LNCAP (cell line): ENCODE data around the gene KCNK17.

Experiments
- TF ChIP-seq, protein P1 (sequence below): fragments of 450-650 bp; IDR thresholded peaks from 2 replicates; pipeline ENCODE4 v1.5.1; 2017; ENCODE audit warnings: mild to moderate bottlenecking

The KCNK17 gene, protein sequence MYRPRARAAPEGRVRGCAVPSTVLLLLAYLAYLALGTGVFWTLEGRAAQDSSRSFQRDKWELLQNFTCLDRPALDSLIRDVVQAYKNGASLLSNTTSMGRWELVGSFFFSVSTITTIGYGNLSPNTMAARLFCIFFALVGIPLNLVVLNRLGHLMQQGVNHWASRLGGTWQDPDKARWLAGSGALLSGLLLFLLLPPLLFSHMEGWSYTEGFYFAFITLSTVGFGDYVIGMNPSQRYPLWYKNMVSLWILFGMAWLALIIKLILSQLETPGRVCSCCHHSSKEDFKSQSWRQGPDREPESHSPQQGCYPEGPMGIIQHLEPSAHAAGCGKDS

DNA sequence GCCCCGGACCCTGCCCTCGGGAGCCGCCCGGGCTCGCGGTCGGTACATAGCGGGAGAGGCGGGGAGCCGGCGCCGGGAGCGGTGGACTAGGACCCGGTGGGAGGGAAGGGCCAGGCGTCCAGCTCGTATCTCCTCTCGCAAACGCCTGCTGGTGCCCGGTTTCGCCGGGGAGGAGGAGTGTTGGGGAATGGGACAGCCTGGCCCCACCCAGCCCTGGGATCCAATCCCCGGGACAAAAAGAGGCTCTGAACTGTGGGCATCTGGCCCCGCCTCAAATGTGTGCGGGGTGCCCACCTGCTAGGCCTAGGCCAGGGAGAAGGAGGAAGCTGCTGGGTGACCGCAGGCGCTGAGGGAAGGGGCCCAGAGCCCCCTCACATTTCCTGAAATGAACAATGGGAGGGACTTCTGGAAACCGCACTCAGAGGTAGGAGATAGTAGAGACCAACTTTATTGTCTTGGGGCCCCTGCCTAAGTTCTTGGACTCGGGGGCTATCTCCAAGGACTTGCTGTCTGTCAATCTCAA lies at the start of gene KCNK17:
Gene KCNK17 (minus strand): TSS at position 147 of the 523 bp plus-strand sequence. CDS start 99 bp downstream, at position 48.
- TF ChIP-seq, protein P1, sequence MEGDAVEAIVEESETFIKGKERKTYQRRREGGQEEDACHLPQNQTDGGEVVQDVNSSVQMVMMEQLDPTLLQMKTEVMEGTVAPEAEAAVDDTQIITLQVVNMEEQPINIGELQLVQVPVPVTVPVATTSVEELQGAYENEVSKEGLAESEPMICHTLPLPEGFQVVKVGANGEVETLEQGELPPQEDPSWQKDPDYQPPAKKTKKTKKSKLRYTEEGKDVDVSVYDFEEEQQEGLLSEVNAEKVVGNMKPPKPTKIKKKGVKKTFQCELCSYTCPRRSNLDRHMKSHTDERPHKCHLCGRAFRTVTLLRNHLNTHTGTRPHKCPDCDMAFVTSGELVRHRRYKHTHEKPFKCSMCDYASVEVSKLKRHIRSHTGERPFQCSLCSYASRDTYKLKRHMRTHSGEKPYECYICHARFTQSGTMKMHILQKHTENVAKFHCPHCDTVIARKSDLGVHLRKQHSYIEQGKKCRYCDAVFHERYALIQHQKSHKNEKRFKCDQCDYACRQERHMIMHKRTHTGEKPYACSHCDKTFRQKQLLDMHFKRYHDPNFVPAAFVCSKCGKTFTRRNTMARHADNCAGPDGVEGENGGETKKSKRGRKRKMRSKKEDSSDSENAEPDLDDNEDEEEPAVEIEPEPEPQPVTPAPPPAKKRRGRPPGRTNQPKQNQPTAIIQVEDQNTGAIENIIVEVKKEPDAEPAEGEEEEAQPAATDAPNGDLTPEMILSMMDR, result no peak

DNA sequence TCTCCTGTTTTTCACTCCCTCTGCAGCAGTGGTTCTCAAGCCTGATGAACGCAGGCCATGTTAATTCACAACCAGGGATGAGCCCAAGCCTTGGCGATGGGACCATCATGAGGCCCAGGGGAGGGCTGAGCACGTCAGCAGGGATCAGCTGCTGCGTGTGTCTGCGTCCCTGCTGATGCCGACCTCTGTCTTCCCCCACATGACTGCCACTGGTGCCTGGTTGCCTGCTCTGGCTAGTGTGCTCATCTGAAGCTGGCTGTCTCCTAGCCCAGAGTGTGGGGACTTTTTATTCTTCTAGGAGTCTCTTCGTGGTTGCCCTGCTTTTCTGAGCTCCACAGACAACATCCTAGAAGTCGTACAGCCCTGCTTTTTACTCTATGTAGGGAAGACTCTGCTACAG lies 49.1 kb upstream of the KCNK17 start:
- TF ChIP-seq, protein P1, result no peak

DNA sequence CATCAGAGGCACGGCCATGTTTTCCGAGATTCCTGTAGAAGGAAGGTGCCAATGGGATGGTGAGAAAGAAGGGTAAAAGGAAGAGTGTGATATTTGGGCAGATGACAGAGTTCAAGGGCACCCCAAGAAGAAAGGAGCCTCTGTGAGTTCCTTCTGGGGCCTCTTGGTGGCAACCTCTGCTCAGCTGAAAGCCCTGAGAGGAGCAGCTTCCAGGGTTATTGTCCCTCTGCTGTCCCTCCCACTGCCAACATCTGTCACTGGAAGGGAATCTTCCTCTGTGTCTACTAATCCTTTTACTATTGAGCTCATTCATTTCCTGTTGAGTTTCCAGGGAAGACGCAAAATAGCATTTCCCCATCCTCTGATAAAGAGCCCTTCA lies 48.3 kb upstream of the KCNK17 start:
- TF ChIP-seq, protein P1, result no peak

DNA sequence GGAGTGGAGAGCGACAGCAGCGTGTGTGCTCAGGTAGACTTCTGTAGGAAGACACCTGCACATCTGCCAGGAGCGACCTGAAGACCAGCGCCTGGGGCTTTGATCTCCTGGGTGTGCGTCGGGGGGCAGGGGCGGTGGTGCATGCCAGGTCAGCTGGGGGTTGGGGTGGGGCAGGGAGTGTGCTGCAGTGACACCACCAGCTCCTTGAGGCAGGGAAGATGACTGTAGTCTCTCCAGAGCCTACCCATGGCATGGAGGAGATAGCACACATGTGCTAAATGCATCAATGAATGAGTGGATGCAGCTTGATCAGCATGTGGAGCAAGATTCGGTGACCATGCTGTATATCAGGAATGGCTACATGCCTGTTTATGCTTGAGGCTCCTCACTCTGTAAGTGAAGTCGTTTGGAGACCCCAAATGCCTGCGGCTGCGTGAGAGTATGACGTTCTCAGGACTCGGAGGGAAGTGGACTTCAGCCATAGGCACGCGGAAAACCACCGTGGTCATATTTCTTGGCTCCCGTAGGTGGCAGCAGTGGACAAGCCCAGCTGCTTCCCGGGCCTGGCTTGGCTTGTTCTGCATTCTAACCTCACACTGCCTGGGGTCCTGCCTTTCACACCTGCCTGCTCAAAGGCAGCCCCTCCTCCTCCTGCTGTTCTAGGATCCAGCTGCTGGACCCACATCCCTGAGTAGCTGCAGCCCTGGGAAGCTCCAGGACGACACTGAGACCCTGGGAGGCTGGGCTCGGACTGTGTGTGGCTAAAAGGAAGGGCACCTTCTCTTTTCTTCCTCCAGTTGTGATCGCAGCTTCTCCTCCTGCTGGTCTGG lies 47.7 kb upstream of the KCNK17 start:
- TF ChIP-seq, protein P1, result peak; percentile 67

DNA sequence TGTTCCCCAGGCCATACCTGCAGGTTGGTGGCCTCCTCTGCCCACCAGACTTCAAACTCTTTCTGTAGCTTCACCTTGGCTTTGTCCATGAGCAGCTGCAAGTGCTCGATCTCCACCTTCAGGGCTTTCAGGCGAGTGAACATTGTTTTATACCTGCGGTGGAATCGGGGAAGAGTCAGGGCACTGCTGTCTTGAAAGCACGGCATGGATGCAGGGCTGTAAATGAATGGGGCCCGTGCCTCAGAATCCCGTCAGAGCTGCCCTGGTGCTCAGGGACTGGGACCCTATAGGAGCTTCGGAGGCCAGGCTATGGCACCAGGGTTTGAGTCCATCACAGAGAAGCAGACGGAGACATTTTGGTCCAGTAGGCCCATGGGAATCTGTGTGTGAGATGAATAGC lies 46.2 kb upstream of the KCNK17 start:
- TF ChIP-seq, protein P1, result no peak

DNA sequence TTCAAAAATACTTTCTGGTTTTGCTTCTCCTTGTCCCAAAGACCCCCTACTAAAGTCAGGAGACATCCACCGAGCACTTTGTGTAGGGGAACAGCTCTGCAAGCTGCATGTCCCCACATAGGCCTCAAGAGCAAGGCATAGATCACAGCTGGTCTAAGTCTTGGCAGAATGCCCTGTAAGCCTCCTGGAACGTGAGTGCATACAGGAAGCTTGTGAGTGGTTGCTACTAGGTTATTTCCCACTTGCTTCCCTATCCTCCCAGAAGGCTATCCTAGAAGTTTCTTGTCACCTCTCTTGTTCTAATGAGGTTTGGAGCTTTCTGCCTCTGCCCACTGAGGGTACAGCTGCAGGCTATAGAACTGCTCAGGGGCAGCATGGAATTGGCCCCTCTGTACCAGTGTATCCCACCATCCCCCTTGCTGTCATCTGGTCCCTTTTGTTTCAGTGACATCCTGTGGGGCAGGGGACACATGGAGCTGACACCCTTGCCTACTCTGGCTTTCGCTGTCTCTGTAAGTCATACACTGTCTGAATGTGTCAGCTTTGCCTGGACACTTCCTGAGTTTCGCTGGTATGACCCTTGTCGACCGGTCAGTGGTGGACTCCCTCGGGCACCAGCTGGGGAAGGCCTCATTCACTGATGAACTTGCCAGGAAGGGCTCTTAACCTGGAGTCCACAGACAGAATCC lies 43.9 kb upstream of the KCNK17 start:
- TF ChIP-seq, protein P1, result no peak

DNA sequence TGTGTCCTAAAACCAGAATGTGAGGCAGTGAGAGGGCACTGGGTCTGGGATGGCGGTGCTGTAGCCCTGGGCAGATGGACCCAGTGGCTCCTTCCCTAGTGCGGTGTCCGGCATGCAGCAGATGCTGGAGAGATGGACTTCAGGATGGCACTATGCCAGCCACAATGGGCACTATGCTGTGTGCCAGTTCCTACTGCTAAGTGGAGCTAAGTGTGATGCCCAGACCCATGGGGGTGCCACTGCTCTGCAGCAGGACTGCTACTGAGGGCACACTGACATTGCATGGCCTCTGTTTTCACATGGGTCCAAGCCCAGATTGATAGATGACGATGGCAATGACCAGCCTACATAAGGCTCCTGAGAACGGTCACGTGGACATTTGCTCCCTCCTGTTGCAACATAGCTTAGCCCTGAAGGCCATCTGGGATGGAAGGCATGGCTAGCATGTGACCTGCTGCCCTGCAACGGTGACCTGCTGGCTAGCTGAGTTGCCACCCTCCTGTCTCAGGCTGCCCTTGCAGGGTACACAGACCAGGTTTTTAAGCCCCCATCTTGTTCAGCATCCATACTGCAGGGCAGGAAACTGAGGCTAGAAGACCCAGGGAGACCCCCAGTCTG lies 39.6 kb upstream of the KCNK17 start:
- TF ChIP-seq, protein P1, result no peak
